ENCODE data around the gene TRIM10.
"Not testable (repeated sequence)": the region's sequence is repeated elsewhere in the genome, so short reads cannot be mapped to it uniquely, and the experiment has no call there.

GRCh38 chr6:30140240-30140639, 20.8 kb downstream of the TRIM10 start:
- not testable (repeated sequence) for TF ChIP-seq CTCF (IDR thresholded peaks at IDR 0.05; ENCODE audit: low read depth, low read length, missing input control); MAX (IDR thresholded peaks at IDR 0.05); SP1 (IDR thresholded peaks at IDR 0.05); YY1 (IDR thresholded peaks at IDR 0.05); GABPA (IDR thresholded peaks at IDR 0.05 in 1 of 2, conservative IDR thresholded peaks at IDR 0.05 in 1 of 2); FOXA1 (IDR thresholded peaks at IDR 0.05); TAF1 (conservative IDR thresholded peaks at IDR 0.05); RAD21 (IDR thresholded peaks at IDR 0.05); JUND (IDR thresholded peaks at IDR 0.05); REST (IDR thresholded peaks at IDR 0.05); HNF4G (IDR thresholded peaks at IDR 0.05)

Measured in liver (tissue), 3 donors.